Mesendoderm (in vitro differentiated cells): Measurements from ENCODE around the gene CALML6.
A peak's percentile ranks its signal among the peaks of the same experiment; 100 is the strongest.

Source experiments
- DNase-seq: peaks from one replicate; pipeline ENCODE4 v3.0.0; 2013
- H2AK5ac ChIP-seq: 2 replicates; pipeline ENCODE4 v1.6.1; 2013; ENCODE audit warnings: low read length, inconsistent platforms
- H2BK120ac ChIP-seq: 2 replicates; pipeline ENCODE4 v1.6.1; 2013; ENCODE audit warnings: low read depth, mild to moderate bottlenecking, low read length, moderate library complexity, mixed read lengths
- H2BK15ac ChIP-seq: replicated peaks from 2 replicates; pipeline ENCODE4 v1.6.1; 2013; ENCODE audit warnings: low read depth, mild to moderate bottlenecking, moderate library complexity
- H2BK5ac ChIP-seq: 2 replicates; pipeline ENCODE4 v1.6.1; 2013; ENCODE audit warnings: low read length, inconsistent platforms
- H3K18ac ChIP-seq: 2 replicates; pipeline ENCODE4 v1.6.1; 2013; ENCODE audit warnings: mild to moderate bottlenecking, low read length, mixed read lengths
- H3K23ac ChIP-seq: one replicate; pipeline ENCODE4 v1.6.1; 2013; ENCODE audit warnings: low read length
- H3K27ac ChIP-seq: 2 replicates; pipeline ENCODE4 v1.5.1; 2013; ENCODE audit warnings: low read depth, mild to moderate bottlenecking, inconsistent platforms, low read length, moderate library complexity
- H3K27me3 ChIP-seq: 2 replicates; pipeline ENCODE4 v1.6.1; 2013; ENCODE audit warnings: low read length, control low read depth, mild to moderate bottlenecking, inconsistent platforms; ENCODE audit not compliant: insufficient read depth, poor library complexity
- H3K36me3 ChIP-seq: 2 replicates; pipeline ENCODE4 v1.6.1; 2013; ENCODE audit warnings: low read length, inconsistent platforms; ENCODE audit not compliant: control insufficient read depth, insufficient read depth
- H3K4ac ChIP-seq: one replicate; pipeline ENCODE4 v1.6.1; 2013; ENCODE audit warnings: low read depth, mild to moderate bottlenecking, low read length, moderate library complexity
- H3K4me1 ChIP-seq: 2 replicates; pipeline ENCODE4 v1.6.1; 2013; ENCODE audit warnings: low read depth, low read length, inconsistent platforms; ENCODE audit not compliant: control insufficient read depth
- H3K4me2 ChIP-seq: 2 replicates; pipeline ENCODE4 v1.6.1; 2013; ENCODE audit warnings: low read length
- H3K4me3 ChIP-seq: 2 replicates; pipeline ENCODE4 v1.5.1; 2013; ENCODE audit warnings: mild to moderate bottlenecking, low read length
- H3K56ac ChIP-seq: one replicate; pipeline ENCODE4 v1.6.1; 2013; ENCODE audit warnings: low read length
- H3K79me1 ChIP-seq: 2 replicates; pipeline ENCODE4 v1.6.1; 2013; ENCODE audit warnings: low read length, inconsistent platforms
- H3K79me2 ChIP-seq: 2 replicates; pipeline ENCODE4 v1.6.1; 2013; ENCODE audit warnings: mild to moderate bottlenecking, low read length; ENCODE audit not compliant: control insufficient read depth, insufficient read depth
- H3K9ac ChIP-seq: 2 replicates; pipeline ENCODE4 v1.6.1; 2013; ENCODE audit warnings: low read length, inconsistent platforms
- H4K5ac ChIP-seq: one replicate; pipeline ENCODE4 v1.6.1; 2013; ENCODE audit warnings: low read length
- H4K8ac ChIP-seq: one replicate; pipeline ENCODE4 v1.6.1; 2013; ENCODE audit warnings: low read depth, mild to moderate bottlenecking, control low read depth, low read length, moderate library complexity
- WGBS: extraction: QIAGEN DNeasy Blood & Tissue Kit; methylation state at CpG from one replicate; pipeline ENCODE4 v1.1.7; 2013; ENCODE audit warnings: low lambda C conversion rate, missing lambda C conversion rate; ENCODE audit not compliant: insufficient coverage; ENCODE audit errors: extremely low coverage; 5-methylcytosine and 5-hydroxymethylcytosine counted together

CALML6 gene

GRCh38 chr1:1940123-1940425, 25.0 kb downstream of the CALML6 start:
- H3K23ac ChIP-seq, result no peak overlapping the region
- no peak overlapping the region for H2AK5ac ChIP-seq
- no peak overlapping the region for H3K27ac ChIP-seq
- H3K79me2 ChIP-seq, result no peaks in the 10 kb centered on the region
- no CpG with 5 or more reads among the region's 12 CpGs for WGBS
- no peak overlapping the region for H4K8ac ChIP-seq
- no peaks in the 10 kb centered on the region for H3K36me3 ChIP-seq
- no peaks in the 10 kb centered on the region for H3K79me1 ChIP-seq
- H2BK120ac ChIP-seq, result no peak overlapping the region
- H3K4me3 ChIP-seq, result no peak overlapping the region
- no peak overlapping the region for H3K56ac ChIP-seq
- DNase-seq, result no peak
- no peak overlapping the region for H4K5ac ChIP-seq
- no peaks in the 10 kb centered on the region for H3K4me1 ChIP-seq
- no peaks in the 10 kb centered on the region for H3K27me3 ChIP-seq
- H2BK15ac ChIP-seq, result no peak overlapping the region
- H2BK5ac ChIP-seq, result no peak overlapping the region
- H3K4me2 ChIP-seq, result no peak overlapping the region
- no peak overlapping the region for H3K9ac ChIP-seq
- H3K4ac ChIP-seq, result no peak overlapping the region
- H3K18ac ChIP-seq, result no peak overlapping the region

GRCh38 chr1:1941211-1941841, 26.3 kb downstream of the CALML6 start:
- Histone ChIP-seq H3K56ac (no peak overlapping the region), H4K5ac (no peak overlapping the region), H3K4me1 (no peaks in the 10 kb centered on the region), H3K4me2 (no peak overlapping the region), H3K27ac (no peak overlapping the region), H3K36me3 (no peaks in the 10 kb centered on the region), H3K27me3 (no peaks in the 10 kb centered on the region), H2BK15ac (no peak overlapping the region), H4K8ac (no peak overlapping the region), H3K4ac (no peak overlapping the region), H3K4me3 (no peak overlapping the region), H3K18ac (no peak overlapping the region), H2BK120ac (no peak overlapping the region), H3K79me2 (no peaks in the 10 kb centered on the region), H2AK5ac (no peak overlapping the region), H3K79me1 (no peaks in the 10 kb centered on the region), H2BK5ac (no peak overlapping the region), H3K9ac (no peak overlapping the region), H3K23ac (no peak overlapping the region)
- WGBS, result no CpG with 5 or more reads among the region's 19 CpGs
- DNase-seq, result no peak

DNA sequence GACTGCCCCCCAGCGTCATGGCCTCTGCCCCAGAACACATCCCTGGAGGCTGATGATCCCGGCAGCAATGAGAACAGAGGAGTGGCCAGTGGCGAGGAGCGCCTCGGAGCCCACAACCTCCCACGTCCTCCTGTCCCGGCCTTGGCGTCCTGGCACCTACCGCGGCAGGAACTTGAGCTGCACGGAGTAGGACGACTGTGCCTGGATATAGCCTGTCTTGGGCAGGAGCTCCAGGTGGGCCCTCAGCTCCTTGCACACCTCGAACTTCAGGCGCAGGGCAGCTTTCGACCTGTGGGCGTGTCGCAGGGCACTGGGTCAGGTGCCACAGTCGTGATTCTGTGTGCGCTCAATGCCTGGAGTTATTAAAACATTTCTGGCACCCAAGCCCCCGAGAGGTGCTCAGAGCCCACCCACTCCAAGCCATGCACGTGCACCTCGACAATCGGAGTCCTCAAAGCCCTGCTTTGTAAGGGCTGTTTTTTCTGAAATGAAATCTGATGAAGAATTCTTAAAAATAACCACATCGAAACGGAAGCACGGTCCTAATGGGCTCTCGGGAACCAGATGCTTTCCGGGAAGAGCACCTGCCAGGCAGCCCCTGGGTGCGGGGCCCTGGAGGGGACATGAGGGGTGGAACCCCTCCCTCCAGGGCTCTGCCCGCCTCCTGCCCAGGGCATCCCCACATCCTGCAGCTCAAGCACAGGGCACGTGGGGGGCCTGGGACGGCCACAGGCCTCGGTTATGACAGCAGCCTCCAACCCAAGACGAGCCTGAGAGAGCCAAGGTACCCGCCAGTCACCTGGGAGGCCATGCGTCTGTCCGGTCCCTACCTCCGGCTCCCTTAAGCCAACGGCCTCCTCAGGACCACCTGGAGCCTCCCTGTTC, 27.1 kb downstream of the CALML6 start:
- no peaks in the 10 kb centered on the region for H3K4me1 ChIP-seq
- H2AK5ac ChIP-seq, result no peak overlapping the region
- H4K5ac ChIP-seq, result no peak overlapping the region
- no peak overlapping the region for H3K4ac ChIP-seq
- H3K9ac ChIP-seq, result no peak overlapping the region
- no peaks in the 10 kb centered on the region for H3K79me1 ChIP-seq
- H3K18ac ChIP-seq, result no peak overlapping the region
- H3K27me3 ChIP-seq, result no peaks in the 10 kb centered on the region
- H3K56ac ChIP-seq, result no peak overlapping the region
- no peak overlapping the region for H2BK120ac ChIP-seq
- no peak overlapping the region for H3K23ac ChIP-seq
- no peaks in the 10 kb centered on the region for H3K36me3 ChIP-seq
- no peak overlapping the region for H2BK5ac ChIP-seq
- no peaks in the 10 kb centered on the region for H3K79me2 ChIP-seq
- DNase-seq, result no peak
- H2BK15ac ChIP-seq, result no peak overlapping the region
- no CpG with 5 or more reads among the region's 39 CpGs for WGBS
- H3K4me3 ChIP-seq, result no peak overlapping the region
- H4K8ac ChIP-seq, result no peak overlapping the region
- no peak overlapping the region for H3K4me2 ChIP-seq
- H3K27ac ChIP-seq, result no peak overlapping the region

GRCh38 chr1:1942753-1943656, 27.9 kb downstream of the CALML6 start:
- Histone ChIP-seq H3K9ac (no peak overlapping the region), H3K36me3 (no peaks in the 10 kb centered on the region), H3K79me1 (no peaks in the 10 kb centered on the region), H2AK5ac (no peak overlapping the region), H3K56ac (no peak overlapping the region), H3K23ac (no peak overlapping the region), H3K4me2 (no peak overlapping the region), H4K5ac (no peak overlapping the region), H4K8ac (no peak overlapping the region), H3K18ac (no peak overlapping the region), H3K4me1 (no peaks in the 10 kb centered on the region), H2BK5ac (no peak overlapping the region), H3K79me2 (no peaks in the 10 kb centered on the region), H3K27me3 (no peaks in the 10 kb centered on the region), H2BK120ac (no peak overlapping the region), H3K27ac (no peak overlapping the region), H2BK15ac (no peak overlapping the region), H3K4me3 (no peak overlapping the region), H3K4ac (no peak overlapping the region)
- WGBS, result no CpG with 5 or more reads among the region's 45 CpGs
- DNase-seq, result no peak

DNA sequence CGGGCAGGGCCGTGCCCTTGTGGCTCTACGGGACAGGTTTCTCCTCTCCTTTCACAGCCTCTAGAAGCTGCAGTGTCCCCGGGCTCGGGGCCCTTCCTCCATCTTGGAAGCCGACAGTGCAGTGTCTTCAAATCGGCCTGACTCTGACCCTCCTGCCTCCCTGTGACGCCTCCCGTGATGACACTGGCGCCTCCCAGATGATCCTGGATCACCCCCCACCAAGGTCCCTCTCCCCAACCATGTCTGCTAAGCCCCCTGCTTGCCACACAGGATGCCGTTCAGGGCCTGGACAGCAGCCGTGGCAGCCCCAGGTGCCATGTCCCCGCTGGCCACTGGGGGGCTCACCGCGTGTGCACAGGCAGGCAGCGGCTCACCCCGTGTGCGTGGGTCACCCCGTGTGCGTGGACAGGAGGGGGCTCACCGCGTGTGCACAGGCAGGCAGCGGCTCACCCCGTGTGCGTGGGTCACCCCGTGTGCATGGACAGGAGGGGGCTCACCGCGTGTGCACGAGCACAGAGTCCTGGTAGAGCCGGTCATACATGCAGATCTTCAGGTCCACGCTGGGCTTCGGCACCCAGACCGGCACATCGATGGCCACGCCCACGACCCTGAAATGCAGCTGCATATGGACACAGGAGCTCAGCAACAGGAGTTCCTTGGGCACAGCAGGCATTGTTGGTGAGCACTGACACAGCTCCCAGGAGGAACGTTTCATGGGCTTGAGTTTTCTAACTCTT, 28.9 kb downstream of the CALML6 start:
- Histone ChIP-seq H3K27me3 (no peaks in the 10 kb centered on the region), H2BK15ac (no peak overlapping the region), H3K4ac (no peak overlapping the region), H3K4me2 (peak overlapping the region; percentile 34), H4K8ac (no peak overlapping the region), H3K23ac (no peak overlapping the region), H2BK120ac (no peak overlapping the region), H3K9ac (no peak overlapping the region), H3K4me1 (no peaks in the 10 kb centered on the region), H3K18ac (no peak overlapping the region), H3K79me2 (no peaks in the 10 kb centered on the region), H2BK5ac (no peak overlapping the region), H3K36me3 (no peaks in the 10 kb centered on the region), H3K27ac (no peak overlapping the region), H4K5ac (no peak overlapping the region), H3K56ac (peak overlapping the region; percentile 40), H3K79me1 (no peaks in the 10 kb centered on the region), H2AK5ac (no peak overlapping the region), H3K4me3 (no peak overlapping the region)
- no CpG with 5 or more reads among the region's 37 CpGs for WGBS
- peak; percentile 70 for DNase-seq
